ENCODE data around the gene SPAG6. TPM values are rescaled to one million over a fixed set of nuclear protein-coding genes. Genes with fewer than 3 reads are reported as not detected.
A peak's percentile ranks its signal among the peaks of the same experiment; 100 is the strongest.

The SPAG6 gene
- total RNA-seq, 1 donor from 2014 or later: not detected

DNA sequence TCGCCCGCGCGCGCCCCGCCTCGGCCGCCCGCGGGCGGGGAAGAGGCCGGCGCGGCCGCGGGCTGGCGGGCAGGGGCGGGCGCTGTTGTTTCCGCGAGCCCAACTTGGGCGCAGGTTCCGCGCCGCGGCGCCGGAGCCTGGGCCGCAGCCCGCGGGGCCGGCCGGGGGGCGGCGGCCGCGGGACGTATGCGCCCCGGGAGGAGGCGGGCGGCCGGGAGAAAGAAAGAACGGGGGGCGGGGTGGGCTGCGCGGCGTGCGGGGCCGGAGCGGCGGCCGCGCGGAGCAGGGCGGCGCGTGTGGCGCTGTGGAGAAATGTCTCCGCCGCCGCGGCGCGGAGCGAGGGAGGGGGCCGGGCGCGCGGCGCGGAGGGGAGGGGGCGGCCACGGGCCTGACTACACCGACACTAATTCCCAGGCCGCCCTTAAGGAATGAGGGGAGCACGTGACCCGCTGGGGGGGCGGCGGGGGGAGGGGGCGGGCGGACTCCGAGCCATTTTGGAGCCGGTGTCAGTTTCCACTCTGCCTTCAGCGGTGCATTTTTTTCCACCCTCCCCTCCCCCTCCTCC is 24.6 kb upstream of the SPAG6 start, which contains the start of gene BMI1:
BMI1 (plus strand) TSS at position 509 of the 565 bp plus-strand sequence. CDS start 5,351 bp downstream, outside the sequence.
- intact Hi-C loops (cut with DNase I): loop anchor here (2.0 to 5.0 kb wide), 2 partner anchors 68 to 318 kb away; partner anchors contain the start of gene DNAJC1
- peak; percentile 86 for DNase-seq (ENCODE audit: low spot score)

DNA sequence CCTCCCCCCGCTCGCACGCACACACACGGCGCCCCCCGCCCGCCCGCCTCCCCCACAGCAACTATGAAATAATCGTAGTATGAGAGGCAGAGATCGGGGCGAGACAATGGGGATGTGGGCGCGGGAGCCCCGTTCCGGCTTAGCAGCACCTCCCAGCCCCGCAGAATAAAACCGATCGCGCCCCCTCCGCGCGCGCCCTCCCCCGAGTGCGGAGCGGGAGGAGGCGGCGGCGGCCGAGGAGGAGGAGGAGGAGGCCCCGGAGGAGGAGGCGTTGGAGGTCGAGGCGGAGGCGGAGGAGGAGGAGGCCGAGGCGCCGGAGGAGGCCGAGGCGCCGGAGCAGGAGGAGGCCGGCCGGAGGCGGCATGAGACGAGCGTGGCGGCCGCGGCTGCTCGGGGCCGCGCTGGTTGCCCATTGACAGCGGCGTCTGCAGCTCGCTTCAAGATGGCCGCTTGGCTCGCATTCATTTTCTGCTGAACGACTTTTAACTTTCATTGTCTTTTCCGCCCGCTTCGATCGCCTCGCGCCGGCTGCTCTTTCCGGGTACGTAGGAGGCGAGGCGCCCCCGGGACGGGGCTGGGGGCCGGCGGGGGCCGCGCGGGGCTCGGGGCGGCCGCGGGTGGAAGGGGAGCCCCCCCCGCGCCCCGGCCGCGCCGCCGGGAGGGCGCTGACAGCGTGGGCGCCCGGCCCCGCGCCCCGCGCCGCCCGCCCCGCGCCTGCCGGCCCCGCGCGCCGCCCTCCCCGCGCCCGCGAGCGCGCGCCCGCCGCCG is 24.0 kb upstream of the SPAG6 start:
- intact Hi-C loops (cut with DNase I): loop anchor here (2.0 to 5.0 kb wide), 2 partner anchors 69 to 319 kb away; partner anchors contain the start of gene DNAJC1
- peak; percentile 81 for DNase-seq (ENCODE audit: low spot score)

DNA sequence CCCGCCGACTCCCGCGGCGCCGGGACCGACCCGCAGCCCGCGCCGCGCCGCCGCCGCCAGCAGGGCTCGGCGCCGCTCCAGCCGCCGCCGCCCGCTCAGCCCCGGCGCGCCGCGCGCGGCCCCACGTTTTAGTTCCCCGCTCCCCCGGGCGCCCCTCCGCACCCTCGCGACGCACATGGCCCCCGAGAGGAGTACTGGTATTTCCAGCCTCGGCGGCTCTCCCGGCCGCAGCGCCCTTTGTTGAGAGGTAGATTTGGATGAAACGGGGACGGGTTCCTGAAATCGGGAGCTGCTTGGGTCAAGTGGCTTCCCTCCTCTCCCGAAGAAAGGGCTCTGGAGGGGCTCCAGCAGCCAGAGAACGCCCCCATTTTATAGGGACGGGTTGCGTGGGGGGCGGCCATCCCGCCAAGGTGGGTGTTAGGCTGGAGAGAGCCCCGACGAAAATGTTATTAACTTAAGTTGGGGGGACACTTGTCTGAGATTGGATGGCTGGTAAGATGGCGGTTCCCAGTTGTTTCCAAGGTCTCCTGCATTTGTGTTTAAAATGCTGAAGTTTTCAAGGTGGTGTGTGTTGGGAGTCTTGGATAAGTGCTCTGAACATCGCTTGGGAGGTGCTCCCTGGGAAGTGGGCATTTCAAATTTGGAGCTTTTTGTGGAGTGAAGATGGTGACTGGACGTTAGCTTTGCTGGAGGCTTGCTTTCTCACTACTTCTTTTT is 23.2 kb upstream of the SPAG6 start:
- no peak for DNase-seq (ENCODE audit: low spot score)
- intact Hi-C loops (cut with DNase I): loop anchor here (2.0 to 5.0 kb wide), 2 partner anchors 69 to 320 kb away; partner anchors contain the start of gene DNAJC1

DNA sequence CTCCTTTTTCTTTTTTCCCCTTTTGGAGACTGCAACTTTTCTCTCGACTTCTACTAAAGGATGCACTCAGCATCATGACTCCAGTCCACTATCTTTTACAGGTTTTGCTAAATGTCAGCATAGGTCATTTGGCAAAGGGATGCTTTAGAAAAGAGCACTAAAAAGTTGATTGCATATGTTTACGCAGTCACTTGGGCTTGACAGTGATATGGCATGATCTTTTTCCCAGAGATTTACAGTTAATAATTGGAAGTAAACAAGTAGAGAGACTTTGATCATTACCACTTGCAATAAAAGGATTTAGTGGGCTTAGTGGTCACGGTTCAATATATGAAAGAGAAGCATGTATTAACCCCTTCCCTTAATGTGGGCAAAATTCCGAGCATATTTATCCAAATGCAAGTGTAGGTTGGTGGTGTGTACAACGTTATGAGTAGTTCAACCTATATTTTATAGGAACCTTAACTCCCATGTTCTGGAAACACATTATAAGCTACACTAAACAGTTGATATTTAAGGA is 22.6 kb upstream of the SPAG6 start:
- intact Hi-C loops (cut with DNase I): loop anchor here (5.0 kb wide), 1 partner anchor 320 kb away; the partner anchor contains the start of gene DNAJC1
- no peak for DNase-seq (ENCODE audit: low spot score)

DNA sequence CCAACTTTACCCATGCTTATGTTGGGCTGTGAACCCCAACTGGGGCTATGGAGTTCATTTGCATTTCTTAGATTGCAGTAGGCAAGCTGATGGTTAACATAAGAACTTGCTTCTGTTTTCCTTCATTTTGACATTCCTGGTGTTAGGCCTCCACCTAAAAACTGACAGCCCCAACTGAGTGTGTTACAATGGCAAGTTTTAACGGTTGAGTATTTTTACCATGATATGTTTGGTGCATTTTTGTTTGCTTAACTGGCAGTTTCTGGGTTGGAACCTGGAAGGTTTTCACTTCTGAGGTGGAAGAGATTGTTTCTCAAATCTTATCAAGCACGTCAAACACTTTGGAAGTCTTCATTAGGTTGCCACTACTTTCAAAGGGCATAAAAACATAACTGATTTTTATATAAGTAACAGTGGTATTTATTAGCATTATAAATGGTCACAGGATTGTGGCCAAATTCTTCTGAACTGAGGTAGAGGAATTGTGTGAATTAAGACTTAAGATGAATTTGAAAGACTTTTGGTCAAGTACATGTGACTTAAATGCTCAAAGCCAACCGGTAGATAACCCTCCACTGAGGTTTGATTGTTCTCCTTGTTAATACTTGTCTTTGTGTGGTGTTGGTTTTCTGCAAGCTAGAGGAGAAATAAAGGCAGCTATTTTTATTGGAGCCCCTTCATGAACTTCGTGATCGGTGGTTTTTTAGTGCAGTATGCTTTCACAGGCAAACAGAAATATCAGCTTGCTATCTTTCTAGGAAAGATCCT is 21.6 kb upstream of the SPAG6 start:
- DNase-seq (ENCODE audit: low spot score): no peak
- intact Hi-C loops (cut with DNase I): loop anchor here (2.0 to 5.0 kb wide), 2 partner anchors 17 to 321 kb away; partner anchors contain the start of gene DNAJC1

DNA sequence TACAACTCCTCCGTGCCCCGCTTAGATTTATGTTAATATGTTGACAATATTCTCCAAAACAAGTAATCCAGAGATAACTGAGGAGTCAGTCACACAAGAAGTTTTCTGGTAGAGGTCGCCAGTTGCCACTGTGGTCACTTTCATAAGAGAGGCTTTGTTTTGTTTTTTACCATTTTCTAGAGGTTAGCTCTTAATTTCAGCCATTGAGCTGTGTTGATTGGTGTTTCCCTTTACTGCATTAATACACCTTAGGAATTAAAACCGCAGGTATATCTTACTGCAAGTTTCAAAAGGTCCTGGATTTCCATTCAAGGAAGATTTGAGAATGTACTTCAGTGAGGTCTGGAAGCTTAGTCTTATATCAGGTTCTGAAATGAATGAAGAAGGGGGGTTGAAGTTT is 20.9 kb upstream of the SPAG6 start:
- DNase-seq (ENCODE audit: low spot score): no peak
- intact Hi-C loops (cut with DNase I): loop anchor here (2.0 to 5.0 kb wide), 2 partner anchors 16 to 322 kb away; partner anchors contain the start of gene DNAJC1

DNA sequence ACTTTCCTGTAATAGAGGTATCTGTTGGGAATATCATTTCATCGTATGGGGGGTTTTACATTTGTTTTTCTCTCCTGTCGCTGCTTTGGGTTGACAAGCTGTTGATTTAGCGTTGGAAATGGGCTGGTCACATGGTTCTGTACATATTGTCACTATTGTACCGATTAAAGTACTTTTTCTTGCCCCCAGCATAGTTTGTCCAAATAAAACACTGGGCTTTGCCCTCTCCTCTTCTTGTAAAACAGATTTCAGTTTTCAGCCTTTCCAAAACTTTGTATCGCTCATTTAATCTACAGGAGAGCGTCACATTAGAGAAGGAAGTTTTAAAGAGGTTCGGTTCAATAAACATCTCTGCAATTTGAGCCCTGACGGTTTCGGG is 20.4 kb upstream of the SPAG6 start:
- intact Hi-C loops (cut with DNase I): loop anchor here (2.0 to 5.0 kb wide), 2 partner anchors 16 to 323 kb away; partner anchors contain the start of gene DNAJC1
- no peak for DNase-seq (ENCODE audit: low spot score)

DNA sequence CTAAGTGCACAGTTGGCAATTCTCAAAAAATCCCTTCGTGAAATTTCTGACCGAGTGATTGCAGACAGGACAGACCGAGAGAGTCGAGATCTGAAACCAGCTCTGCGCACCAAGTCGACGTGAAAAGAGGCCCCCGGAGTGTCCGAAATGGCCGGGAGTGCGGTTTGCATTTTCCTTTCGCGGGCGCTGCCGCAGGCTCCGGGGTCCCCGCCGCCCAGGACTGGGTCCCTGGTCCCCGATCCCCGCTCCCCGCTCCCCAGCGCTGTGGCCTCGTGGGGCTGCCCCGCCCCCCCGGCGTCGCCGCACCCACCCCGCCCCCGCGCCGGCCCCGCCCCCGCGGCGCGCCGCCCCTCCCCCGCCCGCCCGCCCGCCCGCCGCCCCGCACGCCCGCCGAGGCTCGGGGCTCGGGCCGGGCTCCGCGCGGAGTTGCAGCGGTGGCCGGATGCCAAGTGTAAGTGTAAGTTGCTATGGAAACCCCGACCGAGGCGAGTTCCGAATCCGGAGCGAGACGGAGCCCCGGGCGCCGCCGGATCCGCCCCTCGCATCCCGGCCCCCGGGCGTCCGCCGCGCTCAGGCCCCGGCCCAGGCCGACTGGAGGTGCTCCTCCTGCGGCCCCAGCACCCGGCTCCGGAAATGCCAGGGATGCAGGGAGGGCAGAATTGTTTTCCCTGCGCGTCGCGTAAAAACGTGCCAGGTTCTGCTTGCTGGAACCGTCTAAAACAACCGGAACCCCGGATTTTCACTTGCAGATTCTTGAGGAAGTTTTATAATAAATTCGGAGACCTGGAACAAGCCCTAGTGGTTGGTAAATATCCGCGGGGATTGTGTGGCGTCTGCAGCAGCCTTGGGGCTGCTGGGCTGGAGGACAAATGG is 19.8 kb upstream of the SPAG6 start:
- intact Hi-C loops (cut with DNase I): loop anchor here (2.0 kb wide), 1 partner anchor 15 kb away; no protein-coding TSS in a partner anchor
- peak; percentile 85 for DNase-seq (ENCODE audit: low spot score)

DNA sequence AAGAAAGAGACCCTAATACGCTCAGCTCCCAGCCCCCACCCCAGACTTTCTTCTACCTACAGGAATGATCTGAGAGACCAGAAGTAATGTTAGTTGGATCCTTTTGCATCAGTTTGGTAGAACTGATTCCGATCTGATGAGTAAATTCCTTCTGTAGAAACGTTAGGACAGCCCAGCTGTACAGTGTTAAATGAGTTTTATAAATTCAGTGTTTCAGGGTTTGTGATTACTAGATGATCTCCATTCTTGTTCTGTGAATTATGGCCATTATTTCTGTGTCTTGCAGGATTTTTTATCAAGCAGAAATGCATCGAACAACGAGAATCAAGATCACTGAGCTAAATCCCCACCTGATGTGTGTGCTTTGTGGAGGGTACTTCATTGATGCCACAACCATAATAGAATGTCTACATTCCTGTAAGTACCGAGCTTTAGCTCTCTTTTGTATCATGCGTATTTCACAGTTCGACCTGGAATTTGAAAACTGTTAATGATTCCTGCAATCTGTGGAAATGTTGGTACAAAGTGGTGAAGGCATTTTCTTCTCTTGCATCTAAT is 19.1 kb upstream of the SPAG6 start:
- no peak for DNase-seq (ENCODE audit: low spot score)
- intact Hi-C loops (cut with DNase I): no loop called here

DNA sequence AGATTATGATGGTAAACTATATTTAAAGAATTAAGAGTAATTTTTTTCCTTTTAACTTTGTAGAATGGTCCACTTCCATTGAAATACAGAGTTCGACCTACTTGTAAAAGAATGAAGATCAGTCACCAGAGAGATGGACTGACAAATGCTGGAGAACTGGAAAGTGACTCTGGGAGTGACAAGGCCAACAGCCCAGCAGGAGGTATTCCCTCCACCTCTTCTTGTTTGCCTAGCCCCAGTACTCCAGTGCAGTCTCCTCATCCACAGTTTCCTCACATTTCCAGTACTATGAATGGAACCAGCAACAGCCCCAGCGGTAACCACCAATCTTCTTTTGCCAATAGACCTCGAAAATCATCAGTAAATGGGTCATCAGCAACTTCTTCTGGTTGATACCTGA is 16.1 kb upstream of the SPAG6 start:
- intact Hi-C loops (cut with DNase I): no loop called here
- DNase-seq (ENCODE audit: low spot score): no peak

DNA sequence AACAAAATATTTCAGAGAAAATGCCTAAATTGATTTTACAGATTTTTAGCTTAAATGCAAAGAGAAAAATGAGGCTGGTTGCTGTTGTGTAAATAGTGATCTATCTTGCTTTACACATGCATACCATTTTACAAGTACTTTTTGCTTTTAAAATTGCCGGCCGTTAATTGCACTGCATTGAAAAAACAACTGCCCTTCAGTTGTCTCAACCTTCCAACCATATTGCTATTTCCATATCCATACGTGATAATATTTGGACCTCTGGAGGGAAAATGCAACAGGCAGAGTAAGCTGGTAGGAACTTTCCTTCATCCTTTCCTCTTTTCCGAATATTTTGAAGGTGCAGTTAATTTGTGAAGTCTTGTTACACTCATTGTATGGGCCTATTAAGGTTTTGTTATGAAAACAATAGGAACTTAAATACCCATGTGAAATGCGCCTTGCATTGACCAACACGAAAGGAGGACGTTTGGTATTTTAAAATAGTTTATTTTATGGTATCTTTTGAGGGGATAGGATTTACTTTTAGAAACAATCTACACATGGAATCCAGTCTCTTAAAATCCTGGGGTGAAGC is 13.1 kb upstream of the SPAG6 start:
- no peak for DNase-seq (ENCODE audit: low spot score)
- intact Hi-C loops (cut with DNase I): no loop called here

DNA sequence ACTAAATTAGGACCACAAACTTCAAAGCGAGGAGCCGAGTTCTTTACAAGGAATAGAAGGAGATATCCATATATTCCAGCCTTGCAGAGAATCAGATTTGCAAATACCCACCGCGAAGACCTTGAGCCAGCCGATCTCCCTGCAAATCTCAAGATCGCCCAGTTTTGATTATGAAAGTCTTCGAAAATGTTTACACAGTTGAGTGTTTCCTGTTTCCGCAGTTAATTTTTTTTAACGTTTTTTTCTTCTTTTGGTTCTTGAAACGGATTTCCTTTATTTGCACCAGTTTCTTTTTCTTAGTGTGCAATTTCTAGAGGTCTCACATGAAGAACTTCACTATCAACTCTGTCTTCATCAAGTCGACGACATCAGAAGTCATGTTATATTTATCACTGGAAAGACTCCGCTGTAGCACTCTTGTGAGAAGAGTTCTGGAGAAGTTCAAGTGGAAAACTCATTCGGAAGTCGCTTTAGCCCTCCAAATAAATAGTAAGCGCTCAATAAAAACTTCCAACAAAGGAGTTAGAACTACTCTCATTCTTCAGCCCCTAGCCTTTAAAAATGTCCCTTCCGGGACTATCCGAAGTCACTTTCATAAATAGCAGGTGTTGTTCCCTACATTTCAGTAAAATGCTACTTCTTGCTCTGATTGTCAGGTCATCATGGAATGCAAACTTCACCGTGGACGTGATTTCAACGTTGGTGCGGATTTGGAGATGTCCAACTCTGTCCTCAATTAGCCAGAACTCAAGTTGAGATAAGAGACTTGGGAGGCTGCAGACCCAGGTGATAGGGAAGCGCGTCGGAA is 11.9 kb upstream of the SPAG6 start:
- no peak for DNase-seq (ENCODE audit: low spot score)
- intact Hi-C loops (cut with DNase I): no loop called here

DNA sequence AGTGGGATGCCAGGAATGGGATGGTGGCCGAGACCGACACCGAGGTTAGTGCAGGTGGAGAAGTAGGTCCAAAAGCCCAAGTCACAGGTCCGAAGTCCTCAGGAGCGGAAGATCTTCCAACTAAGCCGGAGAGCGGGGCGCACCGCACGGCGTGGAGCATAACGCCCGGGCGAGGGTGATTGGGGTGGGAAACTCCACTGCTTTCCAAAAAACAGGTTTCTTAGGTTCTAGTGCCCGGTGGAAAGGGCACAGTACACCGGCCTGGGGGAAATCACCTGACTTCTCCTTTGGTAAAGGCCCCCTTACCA is 11.4 kb upstream of the SPAG6 start:
- no peak for DNase-seq (ENCODE audit: low spot score)
- intact Hi-C loops (cut with DNase I): no loop called here

DNA sequence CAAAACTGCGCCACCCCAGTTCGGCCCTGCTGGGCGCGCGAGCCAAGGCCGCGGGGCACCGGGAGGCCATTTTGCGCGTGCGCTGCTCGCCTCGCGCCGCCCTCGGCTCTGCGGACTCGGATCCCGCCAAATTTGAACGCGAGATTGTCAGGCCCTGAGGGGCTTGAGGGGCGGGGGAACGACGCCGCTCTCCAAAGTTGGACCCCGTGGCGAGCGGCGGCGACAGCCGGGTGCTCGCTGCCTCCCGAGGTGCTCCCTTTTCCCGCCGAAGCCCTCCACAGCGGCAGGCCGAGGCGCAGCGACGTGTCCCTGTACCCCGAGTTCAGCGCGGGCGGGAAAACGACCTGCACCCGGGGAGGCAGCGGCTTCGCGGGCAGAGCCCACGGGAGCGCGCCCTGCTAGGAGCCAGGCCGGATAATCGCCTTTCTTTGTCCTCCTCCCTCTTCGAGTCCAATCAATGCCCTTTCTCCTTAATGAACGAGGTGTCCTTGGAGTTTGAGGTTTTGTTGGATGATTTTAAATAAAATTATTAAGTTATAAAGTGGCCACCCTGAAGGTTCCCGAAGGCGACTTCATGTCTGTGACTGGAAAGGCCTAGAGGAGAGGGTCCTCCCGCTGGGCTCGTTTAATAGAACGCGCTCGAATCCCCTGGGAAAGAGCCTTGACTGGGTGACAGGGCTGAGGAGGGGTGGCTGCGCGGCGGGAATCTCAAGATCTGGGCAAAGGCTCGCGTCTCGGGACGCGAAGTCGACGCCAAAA is 10.7 kb upstream of the SPAG6 start:
- no peak for DNase-seq (ENCODE audit: low spot score)
- intact Hi-C loops (cut with DNase I): no loop called here

DNA sequence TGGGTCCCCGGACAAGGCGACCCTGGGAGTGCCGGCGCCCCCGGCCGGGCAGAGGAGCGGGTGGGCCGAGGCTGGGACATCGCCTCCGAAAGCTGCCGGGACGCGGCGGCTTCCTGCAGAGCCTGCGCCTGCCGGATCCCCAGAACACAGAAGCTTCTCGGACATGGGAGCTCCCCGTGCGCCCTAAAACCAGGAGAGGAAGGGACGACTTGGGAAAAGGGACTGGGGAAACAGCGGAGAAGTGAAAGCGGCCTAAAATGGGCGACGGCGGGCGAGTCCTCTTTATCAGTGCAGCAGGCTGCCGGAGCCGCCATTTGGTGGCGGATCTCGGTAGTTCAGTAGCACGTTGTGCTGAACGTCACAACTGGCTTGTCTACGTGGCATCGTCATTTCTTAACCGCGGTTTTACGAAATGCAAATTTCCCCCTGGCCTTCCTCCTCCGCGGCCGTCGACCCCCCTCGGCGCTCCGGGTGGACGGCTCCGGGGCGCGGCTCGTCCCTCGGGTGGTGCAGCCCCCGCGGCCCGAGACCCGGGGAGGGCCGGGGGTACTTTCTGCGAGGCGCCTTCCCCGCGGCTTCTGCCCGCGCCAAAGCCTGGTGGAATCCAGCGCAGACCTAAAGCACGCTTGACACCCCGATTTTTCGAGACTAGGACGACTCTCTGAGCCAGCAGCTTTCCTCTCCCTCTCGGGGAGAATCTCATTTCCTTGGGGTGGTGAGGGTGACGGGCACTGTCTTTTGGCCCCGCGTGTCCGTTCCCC is 9.9 kb upstream of the SPAG6 start:
- peak; percentile 78 for DNase-seq (ENCODE audit: low spot score)
- intact Hi-C loops (cut with DNase I): no loop called here

Measured in cardiac septum (tissue), 1 donor.